GM12892 (cell line): ENCODE results near the gene TBC1D12.

Experiments
- POLR2A ChIP-seq: IDR thresholded peaks from 2 replicates; pipeline ENCODE4 v1.6.1; 2011; ENCODE audit warnings: low read depth, low read length, control low read depth
- POLR2AphosphoS5 ChIP-seq: IDR thresholded peaks from 2 replicates; pipeline ENCODE4 v1.6.1; 2011; ENCODE audit warnings: low read depth, low read length, control low read depth
- TAF1 ChIP-seq: IDR thresholded peaks from 2 replicates; pipeline ENCODE4 v1.6.1; 2011; ENCODE audit warnings: low read depth, mild to moderate bottlenecking, control low read depth, low read length, borderline replicate concordance

GRCh38 chr10:94364482-94364881 is 37.9 kb upstream of the TBC1D12 start:
- no peak for TF ChIP-seq POLR2A
- no peak for TF ChIP-seq POLR2AphosphoS5
- no peak for TF ChIP-seq TAF1
